ENCODE data around the gene CDC73. TPM values are rescaled to one million over a fixed set of nuclear protein-coding genes. Genes with fewer than 3 reads are reported as not detected.

CDC73 gene
- total RNA-seq, 4 donors from 2014 or later: 42.7 to 73.3 (median 53.7) TPM

GRCh38 chr1:193212637-193213036 is 90.8 kb downstream of the CDC73 start:
- Histone ChIP-seq H3K27me3 (no peaks in the 10 kb centered on the region), H3K4me1 (no peaks in the 10 kb centered on the region), H3K4me3 (no peak overlapping the region), H3K36me3 (peaks cover 0 to 39% of the 10 kb centered on the region in 2 donors), H3K27ac (no peak overlapping the region), H3K9me3 (peaks cover 0 to 4% (median 0%) of the 10 kb centered on the region in 3 donors)
- TF ChIP-seq POLR2A (IDR thresholded peaks at IDR 0.05) (no peak), POLR2AphosphoS5 (IDR thresholded peaks at IDR 0.05) (no peak), CTCF (IDR thresholded peaks at IDR 0.05) (no peak), EP300 (IDR thresholded peaks at IDR 0.05) (no peak)
- no peak for ATAC-seq
- whole genome bisulfite sequencing, 2 donors (ENCODE audit: low coverage in 1 of 2): 89 to 94% methylated on average over 2 of the region's 2 CpGs

GRCh38 chr1:193213998-193214397 is 92.2 kb downstream of the CDC73 start:
- Histone ChIP-seq H3K27ac (no peak overlapping the region), H3K4me1 (no peaks in the 10 kb centered on the region), H3K9me3 (peaks cover 0 to 4% (median 0%) of the 10 kb centered on the region in 3 donors), H3K27me3 (no peaks in the 10 kb centered on the region), H3K4me3 (no peak overlapping the region), H3K36me3 (peaks cover 0 to 46% of the 10 kb centered on the region in 2 donors)
- TF ChIP-seq CTCF (IDR thresholded peaks at IDR 0.05): no peak
- TF ChIP-seq POLR2A (IDR thresholded peaks at IDR 0.05): no peak
- no peak for TF ChIP-seq POLR2AphosphoS5 (IDR thresholded peaks at IDR 0.05)
- no peak for TF ChIP-seq EP300 (IDR thresholded peaks at IDR 0.05)
- WGBS, 2 donors (ENCODE audit: low coverage in 1 of 2): 98 to 100% methylated on average over 4 of the region's 4 CpGs
- ATAC-seq: no peak

GRCh38 chr1:193216920-193217319 is 95.1 kb downstream of the CDC73 start:
- no peak for TF ChIP-seq CTCF (IDR thresholded peaks at IDR 0.05)
- no peak for TF ChIP-seq POLR2AphosphoS5 (IDR thresholded peaks at IDR 0.05)
- TF ChIP-seq EP300 (IDR thresholded peaks at IDR 0.05): no peak
- TF ChIP-seq POLR2A (IDR thresholded peaks at IDR 0.05): no peak
- Histone ChIP-seq H3K4me3 (no peak overlapping the region), H3K27me3 (no peaks in the 10 kb centered on the region), H3K4me1 (peaks cover 0 to 10% (median under 1%) of the 10 kb centered on the region in 3 donors), H3K27ac (no peak overlapping the region), H3K9me3 (peaks cover 0 to 4% (median 0%) of the 10 kb centered on the region in 3 donors), H3K36me3 (peaks cover 0 to 48% of the 10 kb centered on the region in 2 donors)
- 75 to 89% methylated on average over 1 to 5 of the region's 8 CpGs for WGBS, 2 donors (ENCODE audit: low coverage in 1 of 2)
- no peak for ATAC-seq

GRCh38 chr1:193219391-193219790 is 97.6 kb downstream of the CDC73 start:
- Histone ChIP-seq H3K9me3 (peaks cover 0 to 4% (median 0%) of the 10 kb centered on the region in 3 donors), H3K27me3 (no peaks in the 10 kb centered on the region), H3K36me3 (peaks cover 0 to 32% of the 10 kb centered on the region in 2 donors), H3K4me1 (peaks cover 3 to 19% (median 3%) of the 10 kb centered on the region in 3 donors), H3K4me3 (no peak overlapping the region), H3K27ac (no peak overlapping the region)
- WGBS, 2 donors (ENCODE audit: low coverage in 1 of 2): 98 to 100% methylated on average over 2 to 4 of the region's 4 CpGs
- no peak for ATAC-seq
- no peak for TF ChIP-seq EP300 (IDR thresholded peaks at IDR 0.05)
- TF ChIP-seq POLR2A (IDR thresholded peaks at IDR 0.05): no peak
- TF ChIP-seq POLR2AphosphoS5 (IDR thresholded peaks at IDR 0.05): no peak
- no peak for TF ChIP-seq CTCF (IDR thresholded peaks at IDR 0.05)

- H3K27me3 ChIP-seq: no peaks in the 10 kb centered on the region
- H3K27ac ChIP-seq: peak overlapping the region in 1 of 4 donors; percentile 37
- H3K4me1 ChIP-seq: peaks cover 3 to 19% (median 3%) of the 10 kb centered on the region in 3 donors
- TF ChIP-seq CTCF (IDR thresholded peaks at IDR 0.05) (no peak), POLR2AphosphoS5 (IDR thresholded peaks at IDR 0.05) (no peak), POLR2A (IDR thresholded peaks at IDR 0.05) (no peak), EP300 (IDR thresholded peaks at IDR 0.05) (no peak)
- H3K4me3 ChIP-seq: no peak overlapping the region
- no peak for ATAC-seq
- no peaks in the 10 kb centered on the region for H3K9me3 ChIP-seq
- H3K36me3 ChIP-seq: peaks cover 0 to 24% of the 10 kb centered on the region in 2 donors
Observed at GRCh38 chr1:193221651-193222050, 99.8 kb downstream of the CDC73 start.
